ENCODE measurements around the gene ADPRH. TPM values are rescaled to one million over a fixed set of nuclear protein-coding genes. Genes with fewer than 3 reads are reported as not detected.
"Not testable (repeated sequence)": the region's sequence is repeated elsewhere in the genome, so short reads cannot be mapped to it uniquely, and the experiment has no call there.

Gene ADPRH
- total RNA-seq, 4 donors from 2014 or later, result 2.6 to 14.7 (median 7.1) TPM

- Histone ChIP-seq H3K4me3 (no peak overlapping the region), H3K27ac (no peak overlapping the region), H3K36me3 (no peaks in the 10 kb centered on the region), H3K4me1 (no peaks in the 10 kb centered on the region), H3K9me3 (no peaks in the 10 kb centered on the region), H3K27me3 (no peaks in the 10 kb centered on the region)
- DNase-seq, result no peak
- no peak for TF ChIP-seq POLR2A (IDR thresholded peaks at IDR 0.05)
- intact Hi-C loops (cut with DNase I; ENCODE audit: low total_unique reads), result no loop called here
These were observed 32.1 kb upstream of the ADPRH start for GRCh38 chr3:119547227-119547626.

- Histone ChIP-seq H3K27ac (no peak overlapping the region), H3K9me3 (no peaks in the 10 kb centered on the region), H3K4me1 (no peaks in the 10 kb centered on the region), H3K36me3 (no peaks in the 10 kb centered on the region), H3K27me3 (no peaks in the 10 kb centered on the region), H3K4me3 (no peak overlapping the region)
- TF ChIP-seq CTCF (IDR thresholded peaks at IDR 0.05), result no peak
- no peak for TF ChIP-seq POLR2A (IDR thresholded peaks at IDR 0.05)
- no peak for DNase-seq
- intact Hi-C loops (cut with DNase I; ENCODE audit: low total_unique reads), result no loop called here
These were observed 31.0 kb upstream of the ADPRH start for GRCh38 chr3:119548341-119548740.

- Histone ChIP-seq H3K36me3 (no peaks in the 10 kb centered on the region), H3K27me3 (no peaks in the 10 kb centered on the region), H3K27ac (no peak overlapping the region), H3K4me3 (no peak overlapping the region), H3K4me1 (no peaks in the 10 kb centered on the region), H3K9me3 (no peaks in the 10 kb centered on the region)
- intact Hi-C loops (cut with DNase I; ENCODE audit: low total_unique reads), result no loop called here
- no peak for TF ChIP-seq CTCF (IDR thresholded peaks at IDR 0.05)
- TF ChIP-seq POLR2A (IDR thresholded peaks at IDR 0.05), result no peak
- no peak for DNase-seq
These were observed 28.9 kb upstream of the ADPRH start for GRCh38 chr3:119550192-119550910.

- TF ChIP-seq CTCF (IDR thresholded peaks at IDR 0.05), result no peak
- no peak for TF ChIP-seq POLR2A (IDR thresholded peaks at IDR 0.05)
- Histone ChIP-seq H3K4me1 (no peaks in the 10 kb centered on the region), H3K4me3 (no peak overlapping the region), H3K36me3 (no peaks in the 10 kb centered on the region), H3K27me3 (no peaks in the 10 kb centered on the region), H3K9me3 (no peaks in the 10 kb centered on the region), H3K27ac (no peak overlapping the region)
- intact Hi-C loops (cut with DNase I; ENCODE audit: low total_unique reads), result no loop called here
- DNase-seq, result no peak
These were observed 27.7 kb upstream of the ADPRH start for GRCh38 chr3:119551598-119551997.

- H3K27ac ChIP-seq; DNase-seq; H3K9me3 ChIP-seq; H3K4me1 ChIP-seq; H3K36me3 ChIP-seq; H3K27me3 ChIP-seq; H3K4me3 ChIP-seq; intact Hi-C loops (cut with DNase I; ENCODE audit: low total_unique reads): not testable (repeated sequence)
These were observed 26.4 kb upstream of the ADPRH start for GRCh38 chr3:119552928-119553327.

- Histone ChIP-seq H3K36me3 (no peaks in the 10 kb centered on the region), H3K9me3 (no peaks in the 10 kb centered on the region), H3K4me1 (no peaks in the 10 kb centered on the region), H3K27ac (no peak overlapping the region), H3K4me3 (no peak overlapping the region), H3K27me3 (no peaks in the 10 kb centered on the region)
- TF ChIP-seq CTCF (IDR thresholded peaks at IDR 0.05) (no peak), POLR2A (IDR thresholded peaks at IDR 0.05) (no peak)
- no peak for DNase-seq
- intact Hi-C loops (cut with DNase I; ENCODE audit: low total_unique reads), result no loop called here
These were observed 25.4 kb upstream of the ADPRH start for GRCh38 chr3:119553823-119554415.
